K562 (cell line): ENCODE measurements around the gene RBM28. TPM values are rescaled to one million over a fixed set of nuclear protein-coding genes. Genes with fewer than 3 reads are reported as not detected.

ENCODE experiments used
- ATAC-seq: fragments of 200-7000 bp; cut with Tn5 transposase; 3 replicates; pipeline ENCODE4 v1.9.1; 2020; ENCODE audit warnings: moderate library complexity
- BruUV-seq: library from RNA; stranded (reverse); fragments of 400-500 nt; replicated peaks from 2 replicates; lab custom pipeline; 2021; lab: Mats Ljungman, UMichigan
- CTCF ChIA-PET: fragments of 300-600 bp; formaldehyde crosslinking; extraction: SDS; loops from one replicate; lab custom pipeline; 2021; ENCODE audit warnings: low intra/inter-chr PET ratio; lab: Yijun Ruan, JAX
- POLR2A ChIA-PET: fragments of 300-600, 350-650 bp; sonication (Branson Sonifier 250); formaldehyde crosslinking; extraction: SDS; loops from one replicate; lab custom pipeline; 2021; ENCODE audit warnings: antibody characterized with exemption, inconsistent platforms; lab: Yijun Ruan, JAX
- DNase-seq, 4 experiments: peaks; one replicate each; pipeline versions ENCODE4 v3.0.0 to v3.0.0-alpha.2; 2011 to 2018; ENCODE audit warnings: low spot score in 3 of 4, mixed read lengths in 3 of 4; ENCODE audit errors: extremely low read depth in 1 of 4
- FAIRE-seq: peaks from 2 replicates; lab custom pipeline; 2011; peaks lifted over from hg19 to GRCh38; lab: Jason Lieb, UNC
- H2AFZ ChIP-seq: 2 replicates; pipeline ENCODE4 v1.6.0; 2011; ENCODE audit warnings: low read depth, low read length, control low read depth, inconsistent platforms
- H3K27ac ChIP-seq: fragments of 200-600 bp; 3 replicates; pipeline ENCODE4 v1.8.0; 2011; ENCODE audit warnings: low read depth, mild to moderate bottlenecking, control low read depth, inconsistent platforms, low read length, moderate library complexity, mixed read lengths; ENCODE audit errors: extremely low read depth
- H3K27me3 ChIP-seq, 2 experiments: fragments of 300-600 bp in 1 of 2; 2 replicates in 1 of 2; 3 replicates in 1 of 2; pipeline versions ENCODE4 v1.6.0 to v1.8.0; 2011; ENCODE audit warnings: inconsistent platforms in 2 of 2, low read length in 2 of 2, mild to moderate bottlenecking in 1 of 2, mixed read lengths in 1 of 2, moderate library complexity in 1 of 2; ENCODE audit not compliant: control insufficient read depth in 2 of 2, insufficient read depth in 2 of 2
- H3K36me3 ChIP-seq: fragments of 300-600 bp; 3 replicates; pipeline ENCODE4 v1.8.0; 2011; ENCODE audit warnings: mild to moderate bottlenecking, low read length, inconsistent platforms; ENCODE audit not compliant: control insufficient read depth, insufficient read depth
- H3K4me1 ChIP-seq, 2 experiments: fragments of 200-600 bp in 1 of 2; replicated peaks in 1 of 2; 2 replicates in 1 of 2; 3 replicates in 1 of 2; pipeline versions ENCODE4 v1.5.1 to v1.8.0; 2011; ENCODE audit warnings: inconsistent platforms in 2 of 2, low read length in 2 of 2, mild to moderate bottlenecking in 1 of 2, mixed read lengths in 1 of 2, moderate library complexity in 1 of 2; ENCODE audit not compliant: control insufficient read depth in 2 of 2, insufficient read depth in 2 of 2
- H3K4me2 ChIP-seq: 2 replicates; pipeline ENCODE4 v1.6.1; 2011; ENCODE audit warnings: low read length, control low read depth, inconsistent platforms, mixed read lengths; ENCODE audit not compliant: insufficient read depth
- H3K4me3 ChIP-seq: fragments of 200-600 bp; sonication (generic), shearing (Covaris generic); 2 replicates; pipeline ENCODE4 v1.5.1; 2016; ENCODE audit warnings: control low read depth, inconsistent platforms
- H3K79me2 ChIP-seq: fragments of 200-600 bp; 3 replicates; pipeline ENCODE4 v1.8.0; 2011; ENCODE audit warnings: low read length, inconsistent platforms; ENCODE audit not compliant: control insufficient read depth, insufficient read depth
- H3K9ac ChIP-seq, 2 experiments: 2 replicates each; pipeline versions ENCODE4 v1.6.0 to v1.6.1; 2011; ENCODE audit warnings: low read depth in 2 of 2, low read length in 2 of 2, control low read depth in 1 of 2, inconsistent platforms in 1 of 2, mild to moderate bottlenecking in 1 of 2, mixed read lengths in 1 of 2; ENCODE audit not compliant: insufficient read depth in 1 of 2
- H3K9me1 ChIP-seq: one replicate; pipeline ENCODE4 v1.6.0; 2011; ENCODE audit warnings: inconsistent platforms, mild to moderate bottlenecking, low read length, moderate library complexity; ENCODE audit not compliant: control insufficient read depth, insufficient read depth
- H3K9me3 ChIP-seq: replicated peaks from 2 replicates; pipeline ENCODE4 v1.5.1; 2011; ENCODE audit warnings: low read depth, low read length, inconsistent platforms; ENCODE audit not compliant: control insufficient read depth, insufficient read depth
- H4K20me1 ChIP-seq: replicated peaks from 2 replicates; pipeline ENCODE4 v1.6.1; 2011; ENCODE audit warnings: low read length, inconsistent platforms, mixed read lengths; ENCODE audit not compliant: control insufficient read depth, insufficient read depth
- ZBTB1 ChIP-seq: sonication (generic); formaldehyde crosslinking; IDR thresholded peaks from 2 replicates; pipeline ENCODE4 v1.8.1; 2023; ENCODE audit warnings: missing genetic modification reagents, low read depth, mild to moderate bottlenecking, borderline replicate concordance
- WGBS: fragments of 100-300 bp; shearing (Covaris generic); methylation state at CpG from one replicate; pipeline ENCODE4 v1.1.6; 2016; ENCODE audit warnings: low coverage, mixed read lengths; ENCODE audit not compliant: insufficient coverage; ENCODE audit errors: missing lambda C conversion rate; 5-methylcytosine and 5-hydroxymethylcytosine counted together
- in situ Hi-C: fragments of 300-500 bp; cut with MboI; formaldehyde crosslinking; loops from 4 replicates; pipeline ENCODE4 v1.15.0; 2018; ENCODE audit warnings: inconsistent platforms, mixed read lengths
- intact Hi-C: fragments of 100-400 bp; cut with micrococcal nuclease; formaldehyde crosslinking; loops from 2 replicates; pipeline ENCODE4 v1.14.2; 2022
- polyA plus RNA-seq, 8 experiments: library from polyadenylated mRNA; depleted of rRNA in 4 of 8; stranded (reverse) in 5 of 8; unstranded in 3 of 8; fragments of >200 nt; fragmentation: Nextera tagmentation in 2 of 8; fragmentation: Illumina TruSeq in 1 of 8; extraction: Ambion mirVana in 2 of 8; extraction: Trizol in 1 of 8; gene quantifications; 2 replicates each; pipeline versions ENCODE4 v1.2.1 to v1.2.3, GENCODE V29; 2011 to 2014; ENCODE audit warnings: inconsistent platforms in 1 of 8, missing spikeins in 1 of 8
- total RNA-seq, 7 experiments: library from RNA; depleted of rRNA in 6 of 7; stranded (reverse); fragments of >200 nt in 6 of 7; fragmentation: Illumina TruSeq in 2 of 7; extraction: Trizol in 2 of 7; gene quantifications; 2 replicates each; pipeline versions ENCODE4 v1.2.1 to v1.2.3, GENCODE V29; 2011 to 2021; ENCODE audit warnings: low replicate concordance in 1 of 7
- TF ChIP-seq, protein P1 (sequence below): IDR thresholded peaks from 2 replicates; pipeline ENCODE4 v1.6.1; 2016; ENCODE audit warnings: missing genetic modification characterization, missing compliant biosample characterization

Gene RBM28
- total and polyA plus RNA-seq, 9 of the 15 experiments (the other 6 are each of a cell fraction or from before 2014, with no cell fraction given), result 65.8 to 213 (median 138) TPM

DNA sequence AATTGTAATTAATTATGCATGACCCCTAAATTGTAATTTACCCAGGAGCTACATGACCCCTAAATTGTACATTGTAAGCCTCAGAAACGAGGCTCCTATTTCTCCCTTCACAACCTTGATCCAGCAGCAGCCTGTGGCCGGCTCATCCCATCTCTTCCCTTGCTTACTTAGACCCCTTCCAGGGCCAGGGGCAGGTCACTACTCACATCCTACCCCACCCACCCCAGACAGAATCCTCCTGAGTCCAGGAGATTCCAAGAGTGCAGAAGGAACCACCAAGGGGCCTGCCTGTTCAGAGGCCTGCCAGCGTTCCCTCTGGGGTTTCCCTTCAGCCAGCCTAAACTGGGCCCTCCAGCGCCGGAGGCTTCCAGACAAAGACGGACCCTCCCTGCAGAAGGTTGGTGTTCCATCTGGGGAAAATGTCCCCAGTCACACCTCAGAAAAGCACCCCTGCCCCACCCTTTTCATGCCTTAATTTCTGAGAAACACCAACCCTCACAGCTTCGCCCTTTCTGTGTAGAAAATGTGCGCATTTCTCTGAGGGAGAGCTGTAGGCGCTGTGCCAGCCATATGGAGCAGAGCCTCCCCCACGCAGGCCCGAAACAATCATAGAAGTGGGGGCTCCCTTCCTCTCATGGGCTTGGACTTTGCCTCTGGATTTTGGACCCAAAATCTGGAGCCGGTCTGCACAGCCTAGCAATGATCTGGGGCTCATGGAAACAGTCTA lies 83.5 kb downstream of the RBM28 start:
- Histone ChIP-seq H3K9me3 (no peaks in the 10 kb centered on the region), H4K20me1 (no peaks in the 10 kb centered on the region), H3K4me1 (peaks cover 3 to 6% of the 10 kb centered on the region in 2 experiments; a peak in 3 of 5 replicates), H3K27ac (no peak overlapping the region), H2AFZ (no peak overlapping the region), H3K36me3 (no peaks in the 10 kb centered on the region), H3K9ac (no peak overlapping the region), H3K4me3 (no peak overlapping the region), H3K9me1 (no peaks in the 10 kb centered on the region), H3K27me3 (peaks cover 2 to 40% of the 10 kb centered on the region in 2 experiments; a peak in 2 of 5 replicates), H3K4me2 (no peak overlapping the region), H3K79me2 (no peaks in the 10 kb centered on the region)
- peak; percentile 6; the same call in 1 of the 2 replicates for TF ChIP-seq ZBTB1 (CRISPR knock-in tag)
- TF ChIP-seq, protein P1, sequence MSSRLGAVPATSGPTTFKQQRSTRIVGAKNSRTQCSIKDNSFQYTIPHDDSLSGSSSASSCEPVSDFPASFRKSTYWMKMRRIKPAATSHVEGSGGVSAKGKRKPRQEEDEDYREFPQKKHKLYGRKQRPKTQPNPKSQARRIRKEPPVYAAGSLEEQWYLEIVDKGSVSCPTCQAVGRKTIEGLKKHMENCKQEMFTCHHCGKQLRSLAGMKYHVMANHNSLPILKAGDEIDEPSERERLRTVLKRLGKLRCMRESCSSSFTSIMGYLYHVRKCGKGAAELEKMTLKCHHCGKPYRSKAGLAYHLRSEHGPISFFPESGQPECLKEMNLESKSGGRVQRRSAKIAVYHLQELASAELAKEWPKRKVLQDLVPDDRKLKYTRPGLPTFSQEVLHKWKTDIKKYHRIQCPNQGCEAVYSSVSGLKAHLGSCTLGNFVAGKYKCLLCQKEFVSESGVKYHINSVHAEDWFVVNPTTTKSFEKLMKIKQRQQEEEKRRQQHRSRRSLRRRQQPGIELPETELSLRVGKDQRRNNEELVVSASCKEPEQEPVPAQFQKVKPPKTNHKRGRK (tag), result no peak
- ATAC-seq (no peak), FAIRE-seq (no peak), DNase-seq (no peak)
- no TSS peak for BruUV-seq
- 13% methylated on average over 12 of the region's 12 CpGs for WGBS
- in situ Hi-C loops (no loop called here), intact Hi-C loops (no loop called here)
- ChIA-PET POLR2A (interaction anchor here (1.1 kb wide), 1 partner anchor 9 kb away, joined by 3 read pairs; no protein-coding TSS in a partner anchor), CTCF (no interaction called here)
